ENCODE results near the gene COL8A2.

The COL8A2 gene

GRCh38 chr1:36125129-36125991 lies at the start of gene COL8A2:
Gene COL8A2 (minus strand): TSS chr1:36125222. CDS start chr1:36100242, 24,980 bp downstream.
- TF ChIP-seq INSM2 (tag by site-specific recombination; IDR thresholded peaks at IDR 0.05) (no peak), ZNF629 (tag by site-specific recombination; IDR thresholded peaks at IDR 0.05) (no peak), ZNF16 (tag by site-specific recombination; IDR thresholded peaks at IDR 0.05; ENCODE audit: low read depth) (peak; percentile 65; the same call in 1 of the 2 replicates), KLF8 (tag by site-specific recombination; IDR thresholded peaks at IDR 0.05) (no peak), ZNF610 (tag by site-specific recombination; IDR thresholded peaks at IDR 0.05; ENCODE audit: borderline replicate concordance) (no peak), ZNF354C (tag by site-specific recombination; IDR thresholded peaks at IDR 0.05; ENCODE audit: borderline replicate concordance, low read depth) (no peak), ZNF530 (tag by site-specific recombination; IDR thresholded peaks at IDR 0.05; ENCODE audit: low read depth) (no peak), ZNF600 (tag by site-specific recombination; IDR thresholded peaks at IDR 0.05) (0 out of 2 replicates have a peak, but pooled peaks have one; percentile 6), ZNF791 (tag by site-specific recombination; IDR thresholded peaks at IDR 0.05) (no peak), ZNF223 (tag by site-specific recombination; IDR thresholded peaks at IDR 0.05) (no peak), ZFP41 (tag by site-specific recombination; IDR thresholded peaks at IDR 0.05; ENCODE audit: borderline replicate concordance) (no peak), ZNF155 (tag by site-specific recombination; IDR thresholded peaks at IDR 0.05) (no peak)
- Histone ChIP-seq H3K4me3 (ENCODE audit: low read depth, low read length) (no peak within 1 kb of the TSS), H3K36me3 (ENCODE audit: control insufficient read depth in 2 of 2, insufficient read depth in 1 of 2, low read length in 2 of 2) (no peaks in the 10 kb centered on the region), H3K27ac (ENCODE audit: extremely low read depth, low read depth, low read length) (no peak within 1 kb of the TSS), H3K9me3 (ENCODE audit: control insufficient read depth, insufficient read depth, low read depth, low read length) (no peaks in the 10 kb centered on the region), H3K4me1 (ENCODE audit: control insufficient read depth, insufficient read depth, low read length) (no peaks in the 10 kb centered on the region)
- POLR2A ChIA-PET, result no interaction called here
- CTCF ChIA-PET, result no interaction called here

- Histone ChIP-seq H3K36me3 (ENCODE audit: control insufficient read depth in 2 of 2, insufficient read depth in 1 of 2, low read length in 2 of 2) (peaks cover 17 to 100% of the 10 kb centered on the region in 2 experiments), H3K27ac (ENCODE audit: extremely low read depth, low read depth, low read length) (no peak overlapping the region), H3K4me1 (ENCODE audit: control insufficient read depth, insufficient read depth, low read length) (no peaks in the 10 kb centered on the region), H3K9me3 (ENCODE audit: control insufficient read depth, insufficient read depth, low read depth, low read length) (no peaks in the 10 kb centered on the region), H3K4me3 (ENCODE audit: low read depth, low read length) (no peak overlapping the region)
- CTCF ChIA-PET, result interaction anchor here (1.3 kb wide), 1 partner anchor 13 kb away, joined by 6 read pairs; no protein-coding TSS in a partner anchor
- TF ChIP-seq ZNF391 (tag by site-specific recombination; IDR thresholded peaks at IDR 0.05; ENCODE audit: borderline replicate concordance, low read depth) (no peak), ZNF473 (tag by site-specific recombination; IDR thresholded peaks at IDR 0.05) (no peak), ZNF341 (tag by site-specific recombination; IDR thresholded peaks at IDR 0.05; ENCODE audit: low read depth) (no peak), ZNF426 (tag by site-specific recombination; IDR thresholded peaks at IDR 0.05) (no peak), ZNF266 (tag by site-specific recombination; IDR thresholded peaks at IDR 0.05; ENCODE audit: low read depth) (no peak), GFI1B (tag by site-specific recombination; IDR thresholded peaks at IDR 0.05) (no peak), SALL2 (tag by site-specific recombination; IDR thresholded peaks at IDR 0.05; ENCODE audit: borderline replicate concordance) (no peak), HOXC10 (CRISPR knock-in tag; IDR thresholded peaks at IDR 0.05) (no peak), HOXD13 (CRISPR knock-in tag; IDR thresholded peaks at IDR 0.05; ENCODE audit: borderline replicate concordance) (no peak), CTCF (tag by site-specific recombination; IDR thresholded peaks at IDR 0.05) (no peak), KLF10 (tag by site-specific recombination; IDR thresholded peaks at IDR 0.05) (no peak), ZNF561 (tag by site-specific recombination; IDR thresholded peaks at IDR 0.05; ENCODE audit: borderline replicate concordance) (no peak), ZNF777 (tag by site-specific recombination; IDR thresholded peaks at IDR 0.05; ENCODE audit: borderline replicate concordance) (no peak), ZNF211 (tag by site-specific recombination; IDR thresholded peaks at IDR 0.05; ENCODE audit: low read depth) (no peak), ZNF747 (tag by site-specific recombination; IDR thresholded peaks at IDR 0.05) (no peak), INSM2 (tag by site-specific recombination; IDR thresholded peaks at IDR 0.05) (no peak)
- POLR2A ChIA-PET, result interaction anchor here (1.2 kb wide), 1 partner anchor 14 kb away, joined by 3 read pairs; no protein-coding TSS in a partner anchor
Observed at GRCh38 chr1:36174713-36175112, 49.7 kb upstream of the COL8A2 start.
